PC-3 (cell line): ENCODE measurements around the gene ACOX1. TPM values are rescaled to one million over a fixed set of nuclear protein-coding genes. Genes with fewer than 3 reads are reported as not detected.

ENCODE experiments used
- ATAC-seq: fragments of 200-7000 bp; cut with Tn5 transposase; 2 replicates; pipeline ENCODE4 v1.9.1; 2020; ENCODE audit warnings: mild to moderate bottlenecking, moderate library complexity
- BruUV-seq: library from RNA; stranded (reverse); fragments of 400-500 nt; replicated peaks from 2 replicates; lab custom pipeline; 2021; lab: Mats Ljungman, UMichigan
- CTCF ChIA-PET: fragments of 300-600 bp; sonication (Branson Sonifier 250); formaldehyde crosslinking; loops from one replicate; lab custom pipeline; 2022; ENCODE audit warnings: antibody characterized with exemption; lab: Charles Lee
- POLR2A ChIA-PET: fragments of 300-600 bp; sonication (Branson Sonifier 250); formaldehyde crosslinking; loops from one replicate; lab custom pipeline; 2022; ENCODE audit warnings: antibody characterized with exemption; ENCODE audit not compliant: unreplicated experiment; lab: Charles Lee
- DNase-seq: peaks from one replicate; pipeline ENCODE4 v3.0.0-alpha.2; 2015
- H2AFZ ChIP-seq: fragments of 300-600 bp; sonication (generic); 2 replicates; pipeline ENCODE4 v1.6.0; 2016; ENCODE audit warnings: antibody characterized with exemption, low read length
- H3F3A ChIP-seq: fragments of 300-600 bp; sonication (generic); one replicate; pipeline ENCODE4 v1.6.0; 2017; ENCODE audit warnings: antibody characterized with exemption, low read length, control low read depth, mild to moderate bottlenecking; ENCODE audit not compliant: unreplicated experiment
- H3K27ac ChIP-seq: fragments of 300-600 bp; sonication (generic); 2 replicates; pipeline ENCODE4 v1.5.1; 2016; ENCODE audit warnings: mild to moderate bottlenecking, low read length
- H3K27me3 ChIP-seq: fragments of 300-600 bp; sonication (generic); 2 replicates; pipeline ENCODE4 v1.6.1; 2016; ENCODE audit warnings: low read length, mixed read lengths
- H3K36me3 ChIP-seq: fragments of 300-600 bp; sonication (generic); 2 replicates; pipeline ENCODE4 v1.6.1; 2016; ENCODE audit warnings: low read depth, mixed run types, low read length, mixed read lengths
- H3K4me1 ChIP-seq: fragments of 300-600 bp; sonication (generic); 2 replicates; pipeline ENCODE4 v1.5.1; 2016; ENCODE audit warnings: low read length; ENCODE audit not compliant: insufficient read depth
- H3K4me2 ChIP-seq: fragments of 300-600 bp; sonication (generic); 2 replicates; pipeline ENCODE4 v1.6.0; 2016; ENCODE audit warnings: low read length
- H3K4me3 ChIP-seq: fragments of 300-600 bp; sonication (generic); 2 replicates; pipeline ENCODE4 v1.5.1; 2016; ENCODE audit warnings: mild to moderate bottlenecking, low read length, mixed read lengths
- H3K79me2 ChIP-seq: fragments of 300-600 bp; sonication (generic); 2 replicates; pipeline ENCODE4 v1.6.1; 2017; ENCODE audit warnings: low read length, mixed read lengths
- H3K9ac ChIP-seq: fragments of 300-600 bp; sonication (generic); 2 replicates; pipeline ENCODE4 v1.6.0; 2016; ENCODE audit warnings: mild to moderate bottlenecking, low read length
- H3K9me2 ChIP-seq: fragments of 300-600 bp; sonication (generic); replicated peaks from 2 replicates; pipeline ENCODE4 v1.6.1; 2016; ENCODE audit warnings: mixed run types, low read length, mixed read lengths
- H3K9me3 ChIP-seq: fragments of 300-600 bp; sonication (generic); 2 replicates; pipeline ENCODE4 v1.6.1; 2016; ENCODE audit warnings: low read length, mixed read lengths
- H4K20me1 ChIP-seq: fragments of 300-600 bp; sonication (generic); 2 replicates; pipeline ENCODE4 v1.6.1; 2016; ENCODE audit warnings: low read length, mixed read lengths
- CTCF ChIP-seq: fragments of 300-600 bp; sonication (generic); conservative IDR thresholded peaks from 2 replicates; pipeline ENCODE4 v1.5.1; 2017; ENCODE audit warnings: antibody characterized with exemption, low read depth, mild to moderate bottlenecking, low read length
- EZH2 ChIP-seq: fragments of 300-600 bp; sonication (generic); IDR thresholded peaks from one replicate; pipeline ENCODE4 v1.6.1; 2017; ENCODE audit warnings: antibody characterized with exemption, mild to moderate bottlenecking, low read length; ENCODE audit not compliant: unreplicated experiment
- EZH2phosphoT487 ChIP-seq: fragments of 300-600 bp; sonication (generic); IDR thresholded peaks from 2 replicates; pipeline ENCODE4 v1.6.1; 2018; ENCODE audit warnings: mild to moderate bottlenecking, antibody characterized with exemption, low read length, borderline replicate concordance
- intact Hi-C: fragments of 100-400 bp; cut with micrococcal nuclease; formaldehyde crosslinking; loops from 2 replicates; pipeline ENCODE4 v1.9.0; 2023
- total RNA-seq: library from RNA; depleted of rRNA; stranded (reverse); fragments of >200 nt; gene quantifications from 2 replicates; pipeline ENCODE4 v1.2.3, GENCODE V29; 2014

The ACOX1 gene
- total RNA-seq, 1 experiment from 2014 or later = 63.2 TPM

GRCh38 chr17:75926456-75926855 lies 52.5 kb downstream of the ACOX1 start:
- Histone ChIP-seq H4K20me1 (no peaks in the 10 kb centered on the region), H3K27me3 (no peaks in the 10 kb centered on the region), H3K27ac (no peak overlapping the region), H3F3A (no peaks in the 10 kb centered on the region), H3K9ac (no peak overlapping the region), H3K79me2 (no peaks in the 10 kb centered on the region), H3K9me3 (no peaks in the 10 kb centered on the region), H3K9me2 (no peaks in the 10 kb centered on the region), H2AFZ (no peak overlapping the region), H3K4me3 (no peak overlapping the region), H3K36me3 (no peaks in the 10 kb centered on the region), H3K4me2 (no peak overlapping the region), H3K4me1 (no peaks in the 10 kb centered on the region)
- no peak for TF ChIP-seq EZH2
- TF ChIP-seq CTCF = no peak
- TF ChIP-seq EZH2phosphoT487 = no peak
- POLR2A ChIA-PET = no interaction called here
- DNase-seq (no peak), ATAC-seq (no peak)
- no TSS peak for BruUV-seq
- intact Hi-C loops = no loop called here
- CTCF ChIA-PET = no interaction called here

GRCh38 chr17:75925912-75926311 lies 53.1 kb downstream of the ACOX1 start:
- Histone ChIP-seq H3K4me1 (no peaks in the 10 kb centered on the region), H3K27me3 (no peaks in the 10 kb centered on the region), H3K27ac (no peak overlapping the region), H3K9me3 (no peaks in the 10 kb centered on the region), H3K9ac (no peak overlapping the region), H3K9me2 (no peaks in the 10 kb centered on the region), H3K4me3 (no peak overlapping the region), H4K20me1 (no peaks in the 10 kb centered on the region), H3K4me2 (no peak overlapping the region), H3F3A (no peaks in the 10 kb centered on the region), H3K79me2 (no peaks in the 10 kb centered on the region), H2AFZ (no peak overlapping the region), H3K36me3 (no peaks in the 10 kb centered on the region; the same call in 1 of the 2 replicates)
- no peak for DNase-seq
- CTCF ChIA-PET = no interaction called here
- POLR2A ChIA-PET = no interaction called here
- TF ChIP-seq EZH2phosphoT487 (no peak), CTCF (no peak), EZH2 (no peak)
- ATAC-seq = no peak
- no TSS peak for BruUV-seq
- intact Hi-C loops = no loop called here

- intact Hi-C loops = no loop called here
- BruUV-seq = no TSS peak
- Histone ChIP-seq H3K9ac (no peak overlapping the region), H3K79me2 (no peaks in the 10 kb centered on the region), H3F3A (no peaks in the 10 kb centered on the region), H3K4me1 (no peaks in the 10 kb centered on the region), H3K4me2 (no peak overlapping the region), H4K20me1 (no peaks in the 10 kb centered on the region), H3K36me3 (no peaks in the 10 kb centered on the region; the same call in 1 of the 2 replicates), H3K9me3 (no peaks in the 10 kb centered on the region), H2AFZ (no peak overlapping the region), H3K9me2 (no peaks in the 10 kb centered on the region), H3K27ac (no peak overlapping the region), H3K27me3 (no peaks in the 10 kb centered on the region), H3K4me3 (no peak overlapping the region)
- ATAC-seq = no peak
- TF ChIP-seq EZH2phosphoT487 = no peak
- no peak for TF ChIP-seq CTCF
- no peak for TF ChIP-seq EZH2
- ChIA-PET POLR2A (interaction anchor here (0.5 kb wide), 1 partner anchor 72 kb away, joined by 18 read pairs; no protein-coding TSS in a partner anchor), CTCF (no interaction called here)
- no peak for DNase-seq
These were observed 53.9 kb downstream of the ACOX1 start for GRCh38 chr17:75925103-75925502.
